CD14-positive monocyte (primary cell): ENCODE results near the gene TMEM109. TPM values are rescaled to one million over a fixed set of nuclear protein-coding genes. Genes with fewer than 3 reads are reported as not detected.
A peak's percentile ranks its signal among the peaks of the same experiment; 100 is the strongest.

Experiments used
- DNase-seq, 3 donors: peaks; one replicate each; pipeline ENCODE4 v3.0.0-alpha.2; 2011 to 2022
- H2AFZ ChIP-seq: 2 replicates; pipeline ENCODE4 v1.6.0; 2012; ENCODE audit warnings: mild to moderate bottlenecking, low read depth, low read length, inconsistent platforms; ENCODE audit not compliant: insufficient read depth, poor library complexity, severe bottlenecking
- H3K27ac ChIP-seq, 2 donors: 1 replicate in 1 of 2; 2 replicates in 1 of 2; pipeline ENCODE4 v1.5.1; 2012 to 2013; ENCODE audit warnings: low read length in 2 of 2, control low read depth in 1 of 2, inconsistent platforms in 1 of 2, low read depth in 1 of 2, mild to moderate bottlenecking in 1 of 2
- H3K27me3 ChIP-seq, 2 donors: one replicate each; pipeline versions ENCODE4 v1.6.0 to v1.6.1; 2011 to 2013; ENCODE audit warnings: low read length in 2 of 2; ENCODE audit not compliant: control insufficient read depth in 2 of 2, insufficient read depth in 2 of 2
- H3K36me3 ChIP-seq, 2 donors: replicated peaks in 1 of 2; 1 replicate in 1 of 2; 2 replicates in 1 of 2; pipeline versions ENCODE4 v1.5.1 to v1.6.1; 2012 to 2013; ENCODE audit warnings: low read length in 2 of 2, control low read depth in 1 of 2, inconsistent platforms in 1 of 2, mild to moderate bottlenecking in 1 of 2; ENCODE audit not compliant: insufficient read depth in 2 of 2, control insufficient read depth in 1 of 2
- H3K4me1 ChIP-seq, 2 donors: 1 replicate in 1 of 2; 2 replicates in 1 of 2; pipeline versions ENCODE4 v1.5.1 to v1.6.1; 2012 to 2013; ENCODE audit warnings: low read length in 2 of 2, control low read depth in 1 of 2, inconsistent platforms in 1 of 2, mild to moderate bottlenecking in 1 of 2, moderate library complexity in 1 of 2; ENCODE audit not compliant: insufficient read depth in 2 of 2, control insufficient read depth in 1 of 2
- H3K4me2 ChIP-seq: replicated peaks from 2 replicates; pipeline ENCODE3; 2012; ENCODE audit warnings: low read length, moderate library complexity, mild to moderate bottlenecking; ENCODE audit not compliant: poor library complexity, severe bottlenecking; ENCODE audit errors: extremely low read depth
- H3K4me3 ChIP-seq, 3 experiments: fragments of 200-600 bp in 1 of 3; sonication (generic) in 1 of 3; replicated peaks in 1 of 3; 1 replicate in 2 of 3; 2 replicates in 1 of 3; pipeline ENCODE4 v1.5.1; 2011 to 2013; ENCODE audit warnings: low read length in 3 of 3, mild to moderate bottlenecking in 3 of 3, control low read depth in 2 of 3, low read depth in 2 of 3, inconsistent platforms in 1 of 3, moderate library complexity in 1 of 3
- H3K79me2 ChIP-seq: 2 replicates; pipeline ENCODE4 v1.6.0; 2012; ENCODE audit warnings: mild to moderate bottlenecking, control low read depth, inconsistent platforms, low read length, moderate library complexity; ENCODE audit not compliant: insufficient read depth
- H3K9ac ChIP-seq: 2 replicates; pipeline ENCODE4 v1.6.0; 2017; ENCODE audit warnings: low read length, mild to moderate bottlenecking; ENCODE audit not compliant: insufficient read depth, poor library complexity, severe bottlenecking
- H3K9me3 ChIP-seq, 2 donors: replicated peaks in 1 of 2; 1 replicate in 1 of 2; 2 replicates in 1 of 2; pipeline versions ENCODE4 v1.5.1 to v1.6.1; 2012 to 2013; ENCODE audit warnings: low read length in 2 of 2, control low read depth in 1 of 2; ENCODE audit not compliant: control insufficient read depth in 1 of 2, insufficient read depth in 1 of 2
- H4K20me1 ChIP-seq: 2 replicates; pipeline ENCODE4 v1.6.0; 2012; ENCODE audit warnings: mild to moderate bottlenecking, low read length, control low read depth, moderate library complexity; ENCODE audit not compliant: insufficient read depth
- H3K27ac Mint-ChIP-seq, 7 donors: one replicate each; pipeline ENCODE4 v1.8.0; 2020; ENCODE audit warnings: mild to moderate bottlenecking in 7 of 7, mixed read lengths in 7 of 7, moderate library complexity in 6 of 7, inconsistent platforms in 2 of 7
- H3K27me3 Mint-ChIP-seq, 3 donors: one replicate each; pipeline ENCODE4 v1.8.0; 2021 to 2022; ENCODE audit warnings: low read depth in 3 of 3, mild to moderate bottlenecking in 3 of 3, mixed read lengths in 3 of 3, moderate library complexity in 3 of 3, inconsistent platforms in 1 of 3
- H3K36me3 Mint-ChIP-seq, 2 donors: one replicate each; pipeline ENCODE4 v1.8.0; 2020; ENCODE audit warnings: mixed read lengths in 2 of 2, inconsistent platforms in 1 of 2, mild to moderate bottlenecking in 1 of 2
- H3K4me1 Mint-ChIP-seq: one replicate; pipeline ENCODE4 v1.8.0; 2020; ENCODE audit warnings: mild to moderate bottlenecking, mixed read lengths
- H3K4me3 Mint-ChIP-seq, 2 donors: one replicate each; pipeline ENCODE4 v1.8.0; 2020; ENCODE audit warnings: mild to moderate bottlenecking in 2 of 2, mixed read lengths in 2 of 2, moderate library complexity in 1 of 2
- H3K9me3 Mint-ChIP-seq, 7 donors: one replicate each; pipeline ENCODE4 v1.8.0; 2020 to 2022; ENCODE audit warnings: mixed read lengths in 7 of 7, mild to moderate bottlenecking in 6 of 7, moderate library complexity in 6 of 7, inconsistent platforms in 2 of 7
- WGBS: methylation state at CpG from one replicate; pipeline ENCODE4 v1.1.5; 2013; ENCODE audit warnings: missing lambda C conversion rate; ENCODE audit not compliant: insufficient coverage; 5-methylcytosine and 5-hydroxymethylcytosine counted together
- intact Hi-C, 2 donors: fragments of 100-400 bp; cut with micrococcal nuclease; formaldehyde crosslinking; loops; one replicate each; pipeline versions ENCODE4 v1.15.0 to v1.15.1; 2023
- polyA plus RNA-seq, 3 donors: library from polyadenylated mRNA; depleted of rRNA in 1 of 3; unstranded in 2 of 3; stranded (reverse) in 1 of 3; fragments of 300-500 nt in 2 of 3; fragments of >200 nt in 1 of 3; fragmentation: Illumina TruSeq in 2 of 3; gene quantifications; 1 replicate in 2 of 3; 2 replicates in 1 of 3; pipeline ENCODE4 v1.2.3, GENCODE V29; 2012 to 2021
- TF ChIP-seq, protein P1 (sequence below): fragments of 200-600 bp; IDR thresholded peaks from one replicate; pipeline ENCODE4 v1.8.0; 2022; ENCODE audit warnings: antibody characterized with exemption, mild to moderate bottlenecking

The TMEM109 gene
- polyA plus RNA-seq, 3 donors = 22.7 to 112 (median 110) TPM

GRCh38 chr11:60874421-60875365 is 39.3 kb upstream of the TMEM109 start:
- 93% methylated on average over 11 of the region's 13 CpGs for WGBS
- peaks cover 13 to 21% of the 10 kb centered on the region in 2 donors for H3K36me3 Mint-ChIP-seq
- H3K27me3 Mint-ChIP-seq = peaks cover 0 to 2% (median 1%) of the 10 kb centered on the region in 3 donors
- no peak overlapping the region for H3K4me2 ChIP-seq
- no peaks in the 10 kb centered on the region for H3K9me3 Mint-ChIP-seq
- H3K9ac ChIP-seq = no peak overlapping the region
- H3K27ac Mint-ChIP-seq = peak overlapping the region in 1 of 7 donors; percentile 48
- DNase-seq = no peak
- H2AFZ ChIP-seq = no peak overlapping the region
- no peaks in the 10 kb centered on the region for H3K27me3 ChIP-seq
- intact Hi-C loops = no loop called here
- H4K20me1 ChIP-seq = no peaks in the 10 kb centered on the region
- peaks cover 8 to 20% of the 10 kb centered on the region in 2 donors for H3K36me3 ChIP-seq
- TF ChIP-seq, protein P1, sequence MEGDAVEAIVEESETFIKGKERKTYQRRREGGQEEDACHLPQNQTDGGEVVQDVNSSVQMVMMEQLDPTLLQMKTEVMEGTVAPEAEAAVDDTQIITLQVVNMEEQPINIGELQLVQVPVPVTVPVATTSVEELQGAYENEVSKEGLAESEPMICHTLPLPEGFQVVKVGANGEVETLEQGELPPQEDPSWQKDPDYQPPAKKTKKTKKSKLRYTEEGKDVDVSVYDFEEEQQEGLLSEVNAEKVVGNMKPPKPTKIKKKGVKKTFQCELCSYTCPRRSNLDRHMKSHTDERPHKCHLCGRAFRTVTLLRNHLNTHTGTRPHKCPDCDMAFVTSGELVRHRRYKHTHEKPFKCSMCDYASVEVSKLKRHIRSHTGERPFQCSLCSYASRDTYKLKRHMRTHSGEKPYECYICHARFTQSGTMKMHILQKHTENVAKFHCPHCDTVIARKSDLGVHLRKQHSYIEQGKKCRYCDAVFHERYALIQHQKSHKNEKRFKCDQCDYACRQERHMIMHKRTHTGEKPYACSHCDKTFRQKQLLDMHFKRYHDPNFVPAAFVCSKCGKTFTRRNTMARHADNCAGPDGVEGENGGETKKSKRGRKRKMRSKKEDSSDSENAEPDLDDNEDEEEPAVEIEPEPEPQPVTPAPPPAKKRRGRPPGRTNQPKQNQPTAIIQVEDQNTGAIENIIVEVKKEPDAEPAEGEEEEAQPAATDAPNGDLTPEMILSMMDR = no peak
- H3K79me2 ChIP-seq = no peaks in the 10 kb centered on the region
- H3K4me3 Mint-ChIP-seq = no peak overlapping the region
- no peaks in the 10 kb centered on the region for H3K9me3 ChIP-seq
- peaks cover 12% of the 10 kb centered on the region for H3K4me1 Mint-ChIP-seq
- peaks cover 11 to 15% of the 10 kb centered on the region in 2 donors for H3K4me1 ChIP-seq
- no peak overlapping the region for H3K27ac ChIP-seq
- H3K4me3 ChIP-seq = no peak overlapping the region

DNA sequence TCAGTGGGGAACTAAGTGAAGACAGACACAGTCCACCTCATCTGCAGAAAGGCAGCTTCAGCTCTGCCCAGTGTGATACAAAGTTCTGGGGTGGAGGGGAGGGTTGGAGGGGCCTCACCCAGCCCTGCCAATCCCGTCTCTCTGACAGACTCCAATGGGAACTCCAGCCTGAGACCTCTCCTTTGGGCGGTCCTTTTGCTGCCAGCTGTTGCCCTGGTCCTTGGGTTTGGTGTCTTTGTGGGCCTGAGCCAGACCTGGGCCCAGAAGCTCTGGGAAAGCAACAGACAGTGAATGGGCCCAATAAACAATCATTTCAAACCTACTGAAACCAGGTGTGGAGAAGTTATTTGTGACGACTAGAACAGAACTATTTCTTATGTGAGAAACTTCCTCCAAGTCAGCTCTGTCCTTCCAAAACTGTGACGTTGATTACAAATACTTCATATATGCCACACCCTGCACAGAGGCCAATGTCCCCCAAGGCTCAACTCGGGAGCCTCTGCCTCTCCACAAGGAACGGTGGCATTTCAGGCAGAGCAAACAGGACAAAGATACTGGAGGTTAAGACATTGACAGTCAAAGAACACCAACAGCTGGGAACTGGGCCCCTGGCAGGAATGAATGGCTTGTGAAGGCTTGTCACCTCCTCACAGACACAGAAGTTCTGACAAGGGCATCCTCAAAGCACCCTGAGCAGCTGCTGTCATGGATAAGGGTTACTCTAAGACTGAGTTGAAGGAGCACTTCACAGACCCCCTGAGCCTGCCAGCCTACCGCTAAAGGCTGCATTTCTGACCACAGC is 38.4 kb upstream of the TMEM109 start:
- Histone ChIP-seq H3K9me3 (no peaks in the 10 kb centered on the region), H3K36me3 (peaks cover 14 to 29% of the 10 kb centered on the region in 2 donors), H2AFZ (no peak overlapping the region), H3K27me3 (no peaks in the 10 kb centered on the region), H3K79me2 (no peaks in the 10 kb centered on the region), H3K27ac (no peak overlapping the region), H4K20me1 (no peaks in the 10 kb centered on the region), H3K4me3 (no peak overlapping the region), H3K9ac (no peak overlapping the region), H3K4me2 (no peak overlapping the region), H3K4me1 (peaks cover 11 to 15% of the 10 kb centered on the region in 2 donors)
- Mint-ChIP-seq H3K36me3 (peaks cover 20 to 28% of the 10 kb centered on the region in 2 donors), H3K9me3 (no peaks in the 10 kb centered on the region), H3K27ac (peak overlapping the region in 1 of 7 donors; percentile 77), H3K4me3 (no peak overlapping the region), H3K4me1 (peaks cover 12% of the 10 kb centered on the region), H3K27me3 (peaks cover 0 to 2% (median 1%) of the 10 kb centered on the region in 3 donors)
- intact Hi-C loops = no loop called here
- no peak for DNase-seq
- 100% methylated on average over 1 of the region's 7 CpGs for WGBS
- TF ChIP-seq, protein P1 = no peak
